Loucy (cell line): Measurements from ENCODE around the gene KCNIP2.

Experiments
- CTCF ChIP-seq: fragments of 200-600 bp; sonication (generic); conservative IDR thresholded peaks from 2 replicates; pipeline ENCODE4 v1.5.1; 2014; ENCODE audit warnings: mild to moderate bottlenecking, antibody characterized with exemption, low read length
- EZH2phosphoT487 ChIP-seq: fragments of 200-600 bp; IDR thresholded peaks from 2 replicates; pipeline ENCODE4 v1.6.1; 2018; ENCODE audit warnings: antibody characterized with exemption, mild to moderate bottlenecking, moderate library complexity, borderline replicate concordance

GRCh38 chr10:101856626-101857025 lies 13.0 kb upstream of the KCNIP2 start:
- TF ChIP-seq CTCF: no peak
- no peak for TF ChIP-seq EZH2phosphoT487
